Endothelial cell of hepatic sinusoid (primary cell): ENCODE results near the gene TENM3.

Experiments used
- in situ Hi-C: cut with HindIII; loops from 2 replicates; pipeline ENCODE4 v1.10.0; 2017; ENCODE audit warnings: low sequenced_read_pairs

The TENM3 gene

GRCh38 chr4:182252220-182252619 lies 9.0 kb downstream of the TENM3 start:
- in situ Hi-C loops, result no loop called here

DNA sequence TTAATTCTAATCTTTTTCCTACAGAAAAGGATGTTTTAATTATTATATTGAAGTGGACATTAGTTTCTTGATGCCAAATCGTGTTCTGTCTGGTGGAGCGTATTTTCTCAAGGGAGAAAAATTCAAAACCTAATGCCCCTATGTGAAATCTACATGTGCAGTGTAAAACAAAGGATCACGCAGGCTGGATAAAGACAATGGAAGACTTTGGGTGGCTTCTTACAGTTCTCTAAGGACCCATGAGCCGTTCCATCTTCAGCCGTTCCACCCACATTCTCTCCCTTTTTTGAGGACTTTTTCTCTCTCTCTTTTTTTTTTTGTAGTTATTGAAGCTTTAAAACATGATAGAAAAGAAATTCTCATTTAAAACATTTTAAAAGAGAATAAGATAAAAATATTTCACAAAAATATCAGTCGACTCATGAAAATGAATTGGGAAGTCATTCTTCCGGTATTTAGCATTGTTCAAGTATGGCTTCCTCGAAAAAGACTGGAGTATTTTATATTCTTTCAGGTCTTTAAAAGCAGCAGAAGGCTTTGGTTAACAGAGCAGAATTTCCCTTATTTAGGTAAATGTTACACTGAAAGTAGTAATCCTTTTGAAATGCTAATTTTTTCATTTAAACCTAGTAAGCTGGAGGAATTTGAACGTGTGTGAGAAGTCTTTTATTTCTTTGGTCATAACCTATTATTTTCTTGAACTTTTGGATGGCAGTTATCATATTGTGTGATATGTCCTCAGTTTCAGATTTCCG lies 11.0 kb downstream of the TENM3 start:
- in situ Hi-C loops, result no loop called here

DNA sequence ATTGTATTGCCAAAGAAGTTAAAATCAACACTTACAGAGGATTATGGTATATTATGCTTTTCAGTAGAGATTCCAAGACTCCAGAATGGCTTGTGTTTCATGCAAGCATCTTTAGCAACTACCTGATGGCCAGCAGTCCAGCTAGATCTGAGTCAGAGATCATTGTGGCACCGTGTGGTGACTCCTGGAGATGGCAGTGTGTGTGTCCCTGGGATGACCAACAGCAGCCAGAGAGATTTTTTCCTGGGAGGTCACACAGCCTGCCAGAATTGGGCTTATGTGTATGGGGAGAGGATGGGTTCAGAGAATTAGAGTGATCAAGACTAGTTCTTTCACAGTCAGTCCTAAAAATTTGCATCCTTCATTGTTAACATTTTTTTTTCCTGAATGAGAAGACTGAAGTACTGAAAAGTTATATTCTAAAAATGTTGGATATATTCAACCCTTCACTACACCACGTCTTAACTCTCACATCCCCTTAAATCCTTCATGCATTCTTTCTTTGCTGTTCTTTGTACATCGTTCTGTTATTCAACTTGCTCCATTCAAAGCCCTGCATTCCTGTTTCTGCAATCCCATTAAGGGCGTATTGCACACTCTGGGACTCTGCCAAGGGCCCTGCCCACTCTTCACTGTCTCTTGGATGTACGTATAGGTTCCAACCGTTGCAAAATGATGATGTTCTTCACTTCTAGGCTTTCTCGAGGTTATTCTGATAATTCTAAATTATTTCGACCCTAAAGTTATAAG lies 12.4 kb downstream of the TENM3 start:
- in situ Hi-C loops, result no loop called here

DNA sequence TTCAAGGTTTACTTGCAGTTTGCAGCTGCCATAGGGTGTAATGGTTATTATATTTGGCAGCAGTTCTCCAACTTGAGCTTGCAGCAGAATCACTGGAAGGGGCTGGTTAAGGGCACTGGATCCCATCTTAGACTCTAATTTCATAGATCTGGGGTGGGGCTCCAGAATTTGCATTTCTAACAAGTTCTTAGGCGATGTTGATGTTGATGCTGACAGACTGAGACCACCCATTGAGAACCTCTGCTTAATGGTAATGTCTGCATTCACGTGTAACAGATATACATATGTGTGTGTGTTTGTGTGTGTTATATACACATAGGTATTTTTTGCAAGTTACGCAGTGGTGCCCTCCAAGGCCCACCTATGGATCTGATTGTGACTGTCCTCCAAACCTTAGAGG lies 13.8 kb downstream of the TENM3 start:
- in situ Hi-C loops, result no loop called here

DNA sequence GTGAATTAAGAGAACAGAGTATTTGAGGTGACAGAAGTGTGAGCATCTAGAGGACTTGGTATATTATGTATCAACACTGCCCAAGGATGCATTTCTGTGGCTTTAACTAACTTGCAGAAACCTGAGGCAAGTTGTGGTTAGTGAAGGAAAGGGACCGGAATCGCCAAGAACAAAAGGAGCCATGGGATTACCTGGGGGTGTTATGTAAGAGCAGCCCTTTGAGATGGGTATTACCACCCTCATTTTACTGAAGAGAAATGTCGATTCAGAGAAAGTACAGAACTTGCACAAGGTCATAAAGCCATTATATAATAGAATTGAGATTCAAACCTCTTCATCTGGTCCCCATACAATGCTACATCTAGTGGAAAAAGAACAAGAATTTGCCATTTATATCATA lies 14.3 kb downstream of the TENM3 start:
- in situ Hi-C loops, result no loop called here

DNA sequence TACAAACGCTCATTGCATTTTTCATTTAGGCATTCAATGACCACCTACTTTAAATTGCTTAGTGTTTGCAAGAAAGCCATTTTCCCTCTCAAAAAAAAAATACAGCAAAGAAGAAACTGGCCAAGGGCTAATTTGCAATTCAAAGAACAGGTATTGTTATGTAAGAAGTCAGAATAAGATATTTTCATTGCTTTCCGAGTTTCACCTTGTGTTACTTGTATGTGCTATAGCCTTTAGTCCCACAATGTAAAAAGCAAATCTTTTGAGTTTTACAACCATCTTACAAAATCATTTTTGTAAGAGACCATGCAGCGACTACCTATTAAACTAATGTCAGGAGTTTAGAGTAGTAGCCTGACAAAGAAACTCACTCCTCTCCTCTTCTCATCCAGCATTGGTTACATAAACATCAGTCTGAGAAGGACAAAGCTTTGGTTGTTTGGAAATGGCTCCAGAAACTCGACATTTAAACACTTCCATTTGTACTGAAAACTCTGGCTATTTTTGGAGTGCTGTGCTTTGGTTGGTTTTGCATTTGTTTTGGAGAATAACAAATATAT lies 15.3 kb downstream of the TENM3 start:
- in situ Hi-C loops, result no loop called here

DNA sequence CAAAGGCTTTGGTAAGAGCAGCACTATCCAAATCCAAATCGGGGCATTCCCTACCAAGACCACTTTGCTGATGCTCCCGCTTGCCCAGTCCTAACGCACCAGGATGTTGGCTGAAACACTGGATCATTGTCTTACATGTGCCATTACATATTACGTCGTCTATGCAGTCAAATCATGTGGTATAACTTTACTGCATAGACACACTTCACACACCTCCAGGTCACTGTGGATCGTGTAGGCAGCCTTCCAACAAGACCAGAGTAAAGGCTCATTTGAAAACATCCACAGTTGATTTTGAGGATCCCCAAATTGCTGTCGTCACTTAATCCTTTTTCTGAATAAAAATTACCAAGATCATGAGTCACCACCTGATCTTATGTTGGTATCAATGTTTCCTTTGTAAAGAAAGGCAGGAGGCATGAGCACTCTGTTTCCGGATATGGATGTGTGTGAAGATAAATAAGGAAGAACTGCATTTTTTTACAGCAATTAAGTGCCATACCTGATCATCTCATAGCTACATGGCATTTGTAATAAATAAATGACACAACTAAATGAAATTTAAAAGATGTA lies 18.5 kb downstream of the TENM3 start:
- in situ Hi-C loops, result no loop called here

DNA sequence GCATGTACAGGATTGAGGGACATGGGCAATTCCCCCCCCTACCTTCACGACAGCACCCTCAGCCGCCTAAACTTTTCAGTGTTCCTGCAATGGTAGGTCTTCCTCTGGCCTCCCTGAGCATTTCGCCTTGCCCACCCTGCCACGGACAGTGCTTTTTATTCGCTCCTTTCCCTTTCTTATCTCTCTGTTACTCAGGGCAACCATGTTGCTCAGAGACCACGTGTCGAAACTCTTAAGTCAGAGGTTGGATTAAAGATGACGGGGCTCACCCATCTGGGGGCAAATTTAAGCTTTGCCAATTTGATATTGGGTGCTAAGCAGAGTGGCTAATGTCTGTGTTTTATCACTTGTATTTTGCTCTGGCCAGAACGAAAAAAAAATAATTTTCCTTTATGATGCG lies 20.4 kb downstream of the TENM3 start:
- in situ Hi-C loops, result no loop called here

- in situ Hi-C loops, result no loop called here
These were observed 21.0 kb downstream of the TENM3 start for GRCh38 chr4:182264139-182264752.

GRCh38 chr4:182265881-182266280 lies 22.7 kb downstream of the TENM3 start:
- in situ Hi-C loops, result no loop called here

GRCh38 chr4:182267048-182267447 lies 23.8 kb downstream of the TENM3 start:
- in situ Hi-C loops, result no loop called here

DNA sequence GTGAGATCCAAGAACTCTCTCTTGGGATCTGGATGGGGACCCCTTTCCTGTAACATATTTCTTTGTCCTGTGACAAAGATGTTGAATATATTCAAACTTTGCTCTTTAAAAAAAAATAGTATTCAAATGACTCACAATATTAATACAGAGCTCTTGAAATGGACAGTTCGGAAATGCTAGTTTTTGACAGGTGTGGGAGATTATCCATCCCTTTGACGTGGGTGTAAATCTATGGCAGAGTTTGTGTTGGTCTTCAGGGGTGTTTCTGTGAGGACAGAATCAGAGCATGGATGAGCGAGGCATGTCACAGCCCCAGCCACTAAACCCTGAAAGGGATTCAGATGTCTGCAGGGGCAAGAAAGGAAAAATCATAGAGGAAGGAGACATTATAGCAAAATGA lies 25.8 kb downstream of the TENM3 start:
- in situ Hi-C loops, result no loop called here

- in situ Hi-C loops, result no loop called here
These were observed 28.5 kb downstream of the TENM3 start for GRCh38 chr4:182271731-182272130.

- in situ Hi-C loops, result no loop called here
These were observed 28.9 kb downstream of the TENM3 start for GRCh38 chr4:182272151-182272550.

DNA sequence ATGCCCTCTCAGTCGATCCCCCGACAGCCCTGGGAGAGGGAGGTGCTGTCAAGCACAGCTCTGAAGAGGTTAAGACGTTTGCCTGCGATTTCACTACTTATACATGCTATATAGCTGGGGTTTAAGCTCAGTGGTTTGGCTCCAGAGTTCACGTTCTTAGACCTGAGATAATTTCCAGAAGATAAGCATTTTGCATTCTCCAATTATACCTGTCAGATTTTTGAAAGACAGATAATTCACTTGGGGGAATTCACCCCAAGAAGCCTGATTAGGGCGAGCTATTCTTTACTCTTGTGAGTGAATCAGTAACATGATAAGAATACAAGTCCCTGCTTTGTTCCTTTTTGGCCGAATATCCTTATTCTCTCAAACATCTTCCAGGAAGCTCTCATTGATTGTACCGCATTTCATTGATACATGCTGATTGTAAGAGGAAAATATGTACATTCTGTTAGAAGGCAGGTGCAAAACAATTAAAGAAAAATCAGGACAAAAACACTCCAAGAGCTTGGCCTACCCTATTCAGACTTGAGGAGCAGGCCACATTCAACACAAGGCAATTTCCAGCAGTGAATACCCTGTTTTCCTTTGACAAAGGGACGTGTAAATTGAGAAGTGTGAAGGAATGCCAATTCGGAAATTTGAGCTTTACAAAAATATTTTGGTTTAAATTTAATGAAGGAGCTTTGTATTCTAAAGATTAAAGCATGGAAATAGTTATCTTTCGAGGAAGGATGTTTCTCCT lies 30.2 kb downstream of the TENM3 start:
- in situ Hi-C loops, result no loop called here

DNA sequence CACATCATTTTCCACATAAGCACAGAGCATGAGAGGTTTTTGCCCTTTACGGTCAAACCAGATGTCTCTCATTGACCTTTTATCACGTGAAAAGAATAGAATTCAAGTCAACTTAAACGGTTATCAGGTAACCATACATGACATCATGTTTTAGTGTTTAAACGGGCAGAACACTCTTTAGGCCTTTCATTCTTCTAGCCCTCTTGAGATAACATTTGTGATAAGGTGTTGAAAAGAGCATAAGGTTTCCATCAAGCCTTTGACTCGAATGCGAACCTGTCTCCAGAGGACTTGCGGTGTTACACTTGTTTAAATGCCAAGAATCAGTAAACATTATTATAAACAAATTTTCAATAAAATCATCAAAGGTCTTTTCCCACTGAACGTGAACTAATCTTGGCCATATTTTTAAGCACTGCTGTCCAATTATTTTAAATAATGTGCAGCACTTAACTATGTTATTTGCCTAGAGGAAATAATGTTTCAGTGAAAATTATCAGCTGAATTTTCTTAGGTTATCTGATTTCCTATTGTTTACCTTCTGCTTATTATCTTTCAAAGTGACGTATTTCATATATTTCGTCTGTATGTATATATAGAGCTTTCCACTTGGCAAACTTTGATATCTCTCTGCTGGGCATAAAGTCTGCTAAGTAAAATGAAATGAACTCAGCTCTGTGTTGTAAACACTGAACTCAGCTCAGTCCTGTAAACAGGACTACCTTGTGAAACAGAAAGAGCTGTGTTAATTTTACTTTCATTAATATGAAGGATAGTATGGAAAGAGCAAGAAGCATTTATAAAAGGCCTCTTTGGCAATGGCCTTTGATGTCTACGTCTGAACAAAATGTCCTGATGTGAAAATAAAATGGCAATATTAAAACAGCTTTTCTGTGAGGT lies 33.3 kb downstream of the TENM3 start:
- in situ Hi-C loops, result no loop called here

DNA sequence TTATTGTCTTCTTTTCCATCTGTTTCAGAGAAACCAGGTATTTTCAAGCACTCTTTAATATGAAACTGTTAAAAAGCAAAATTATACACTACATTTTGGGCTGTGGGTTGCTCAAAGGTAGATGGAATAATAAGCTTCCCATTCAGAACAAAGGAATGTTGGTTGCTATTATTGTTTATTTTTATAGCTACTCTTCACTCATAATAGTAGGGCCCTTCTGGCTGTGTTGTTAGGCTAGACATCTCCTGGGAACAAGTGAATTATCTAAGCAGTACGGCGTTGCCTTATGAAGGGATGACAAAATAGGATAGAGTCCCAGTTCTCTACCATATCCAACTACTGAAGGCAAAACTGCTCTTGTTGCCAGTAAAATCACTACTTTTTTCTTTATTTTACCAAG lies 34.2 kb downstream of the TENM3 start:
- in situ Hi-C loops, result no loop called here

GRCh38 chr4:182278729-182279128 lies 35.5 kb downstream of the TENM3 start:
- in situ Hi-C loops, result no loop called here

DNA sequence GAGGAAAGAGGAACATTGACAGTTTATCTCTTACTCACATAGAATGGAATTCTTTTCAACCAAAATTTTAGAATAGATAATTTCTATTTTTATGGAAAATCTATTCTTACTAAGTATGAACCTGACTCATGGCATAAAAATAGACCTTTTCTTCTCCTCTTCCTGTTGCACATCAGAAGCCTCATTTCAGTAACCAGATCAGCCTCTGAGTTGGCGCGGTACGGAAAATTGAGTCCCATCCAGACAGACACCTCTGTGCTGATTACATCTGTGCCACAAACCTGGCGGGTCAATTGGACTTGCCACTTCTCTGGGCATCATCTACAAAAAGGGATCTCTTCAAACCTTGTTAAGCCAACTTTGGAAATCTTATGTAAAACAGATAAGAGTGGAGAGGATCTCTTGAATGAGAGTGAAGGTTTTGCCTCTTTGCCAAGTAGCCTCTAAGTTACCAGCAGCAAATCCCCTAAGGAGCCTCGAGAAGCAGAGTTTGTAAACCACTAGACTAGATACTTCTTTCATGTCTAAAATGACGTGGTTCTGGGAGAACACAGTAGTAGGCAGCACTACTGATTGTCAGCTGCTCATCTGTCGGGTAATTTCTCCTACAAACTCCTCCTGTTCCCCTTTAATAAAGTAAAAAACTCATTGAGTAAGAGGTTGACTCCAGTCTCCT lies 37.4 kb downstream of the TENM3 start:
- in situ Hi-C loops, result no loop called here
